Measurements from ENCODE around the gene BSND.

DNA sequence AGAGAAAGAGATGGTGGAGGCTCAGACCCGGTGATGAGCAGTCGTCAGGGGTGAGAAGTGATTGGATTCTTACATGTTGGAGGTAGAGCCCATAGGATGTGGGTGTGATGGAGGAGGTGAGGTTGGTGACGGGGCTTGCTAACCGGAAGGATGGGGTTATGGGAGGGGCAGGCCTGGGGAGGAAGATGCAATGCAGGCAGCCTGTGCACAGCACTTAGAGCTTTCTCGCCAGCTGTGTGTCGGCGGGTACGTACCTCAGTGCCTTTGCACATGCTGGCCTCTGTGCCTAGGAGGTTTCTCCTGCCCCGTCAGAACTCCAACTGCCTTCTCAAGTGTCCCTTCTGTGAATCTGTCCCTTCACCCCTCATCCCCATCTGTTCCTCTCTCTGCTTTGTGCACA is 2.9 kb upstream of the BSND start:
- TF ChIP-seq KLF1 (tag by site-specific recombination; IDR thresholded peaks at IDR 0.05) (no peak), ZNF341 (tag by site-specific recombination; IDR thresholded peaks at IDR 0.05; ENCODE audit: low read depth) (no peak), ZNF529 (tag by site-specific recombination; IDR thresholded peaks at IDR 0.05; ENCODE audit: insufficient replicate concordance) (no peak), ZNF76 (tag by site-specific recombination; IDR thresholded peaks at IDR 0.05; ENCODE audit: borderline replicate concordance, low read depth) (no peak), ZNF555 (tag by site-specific recombination; conservative IDR thresholded peaks at IDR 0.05) (no peak), TCF7L2 (IDR thresholded peaks at IDR 0.05; ENCODE audit: borderline replicate concordance, low read depth, low read length) (no peak), SCRT1 (tag by site-specific recombination; IDR thresholded peaks at IDR 0.05; ENCODE audit: borderline replicate concordance) (no peak), ZNF133 (tag by site-specific recombination; IDR thresholded peaks at IDR 0.05) (no peak), ZNF791 (tag by site-specific recombination; IDR thresholded peaks at IDR 0.05) (no peak), ZBTB7A (tag by site-specific recombination; IDR thresholded peaks at IDR 0.05; ENCODE audit: low read depth) (no peak), ZNF140 (tag by site-specific recombination; IDR thresholded peaks at IDR 0.05) (no peak)
- TF ChIP-seq, protein P1, sequence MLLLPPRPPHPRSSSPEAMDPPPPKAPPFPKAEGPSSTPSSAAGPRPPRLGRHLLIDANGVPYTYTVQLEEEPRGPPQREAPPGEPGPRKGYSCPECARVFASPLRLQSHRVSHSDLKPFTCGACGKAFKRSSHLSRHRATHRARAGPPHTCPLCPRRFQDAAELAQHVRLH (tag by site-specific recombination; IDR thresholded peaks at IDR 0.05): no peak
- TF ChIP-seq, protein P2, sequence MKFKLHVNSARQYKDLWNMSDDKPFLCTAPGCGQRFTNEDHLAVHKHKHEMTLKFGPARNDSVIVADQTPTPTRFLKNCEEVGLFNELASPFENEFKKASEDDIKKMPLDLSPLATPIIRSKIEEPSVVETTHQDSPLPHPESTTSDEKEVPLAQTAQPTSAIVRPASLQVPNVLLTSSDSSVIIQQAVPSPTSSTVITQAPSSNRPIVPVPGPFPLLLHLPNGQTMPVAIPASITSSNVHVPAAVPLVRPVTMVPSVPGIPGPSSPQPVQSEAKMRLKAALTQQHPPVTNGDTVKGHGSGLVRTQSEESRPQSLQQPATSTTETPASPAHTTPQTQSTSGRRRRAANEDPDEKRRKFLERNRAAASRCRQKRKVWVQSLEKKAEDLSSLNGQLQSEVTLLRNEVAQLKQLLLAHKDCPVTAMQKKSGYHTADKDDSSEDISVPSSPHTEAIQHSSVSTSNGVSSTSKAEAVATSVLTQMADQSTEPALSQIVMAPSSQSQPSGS (tag by site-specific recombination; IDR thresholded peaks at IDR 0.05; ENCODE audit: low read depth): no peak
- TF ChIP-seq, protein P3, sequence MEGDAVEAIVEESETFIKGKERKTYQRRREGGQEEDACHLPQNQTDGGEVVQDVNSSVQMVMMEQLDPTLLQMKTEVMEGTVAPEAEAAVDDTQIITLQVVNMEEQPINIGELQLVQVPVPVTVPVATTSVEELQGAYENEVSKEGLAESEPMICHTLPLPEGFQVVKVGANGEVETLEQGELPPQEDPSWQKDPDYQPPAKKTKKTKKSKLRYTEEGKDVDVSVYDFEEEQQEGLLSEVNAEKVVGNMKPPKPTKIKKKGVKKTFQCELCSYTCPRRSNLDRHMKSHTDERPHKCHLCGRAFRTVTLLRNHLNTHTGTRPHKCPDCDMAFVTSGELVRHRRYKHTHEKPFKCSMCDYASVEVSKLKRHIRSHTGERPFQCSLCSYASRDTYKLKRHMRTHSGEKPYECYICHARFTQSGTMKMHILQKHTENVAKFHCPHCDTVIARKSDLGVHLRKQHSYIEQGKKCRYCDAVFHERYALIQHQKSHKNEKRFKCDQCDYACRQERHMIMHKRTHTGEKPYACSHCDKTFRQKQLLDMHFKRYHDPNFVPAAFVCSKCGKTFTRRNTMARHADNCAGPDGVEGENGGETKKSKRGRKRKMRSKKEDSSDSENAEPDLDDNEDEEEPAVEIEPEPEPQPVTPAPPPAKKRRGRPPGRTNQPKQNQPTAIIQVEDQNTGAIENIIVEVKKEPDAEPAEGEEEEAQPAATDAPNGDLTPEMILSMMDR (tag by site-specific recombination; IDR thresholded peaks at IDR 0.05): no peak

Measured in HEK293 (cell line).